ENCODE data around the gene POMP.

Gene POMP

DNA sequence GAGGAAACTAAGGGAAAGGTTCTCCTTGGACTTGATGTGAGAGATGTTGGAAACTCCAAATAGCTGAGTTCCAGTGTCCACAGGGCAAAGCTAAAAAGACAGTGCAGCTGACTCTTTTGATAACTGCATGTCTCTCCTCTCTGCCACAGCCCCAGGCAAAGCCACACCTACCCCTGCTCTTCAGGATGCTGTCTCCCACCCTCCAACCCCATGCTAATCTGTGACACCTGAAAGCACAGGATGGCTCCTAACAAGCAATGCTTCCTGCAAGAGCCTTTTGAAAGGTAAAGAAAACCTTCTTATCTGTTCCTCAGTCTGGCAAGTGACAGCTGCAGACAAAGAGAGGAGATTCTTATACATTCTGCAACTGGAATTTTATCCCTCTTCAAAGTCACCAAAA is 45.4 kb downstream of the POMP start:
- no peak for DNase-seq

DNA sequence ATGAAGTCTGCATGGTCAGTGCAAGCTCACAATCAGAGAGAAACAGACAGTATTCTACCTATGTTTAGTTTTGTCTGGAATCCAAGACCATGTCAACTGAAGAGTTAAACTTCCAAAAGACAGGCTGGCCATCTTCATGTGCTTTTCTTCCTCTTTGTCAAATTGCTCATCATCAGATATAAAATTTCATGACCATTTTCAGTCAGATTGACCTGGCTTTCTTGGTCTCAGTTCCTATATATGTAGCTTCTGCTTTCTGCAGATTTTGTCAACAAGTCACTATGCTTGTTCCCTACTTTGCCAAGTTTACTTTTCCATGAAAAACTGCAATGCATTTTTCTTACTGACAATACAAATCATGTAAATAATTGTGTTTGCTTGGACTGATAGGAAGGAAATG is 46.0 kb downstream of the POMP start:
- DNase-seq, result peak; percentile 3

DNA sequence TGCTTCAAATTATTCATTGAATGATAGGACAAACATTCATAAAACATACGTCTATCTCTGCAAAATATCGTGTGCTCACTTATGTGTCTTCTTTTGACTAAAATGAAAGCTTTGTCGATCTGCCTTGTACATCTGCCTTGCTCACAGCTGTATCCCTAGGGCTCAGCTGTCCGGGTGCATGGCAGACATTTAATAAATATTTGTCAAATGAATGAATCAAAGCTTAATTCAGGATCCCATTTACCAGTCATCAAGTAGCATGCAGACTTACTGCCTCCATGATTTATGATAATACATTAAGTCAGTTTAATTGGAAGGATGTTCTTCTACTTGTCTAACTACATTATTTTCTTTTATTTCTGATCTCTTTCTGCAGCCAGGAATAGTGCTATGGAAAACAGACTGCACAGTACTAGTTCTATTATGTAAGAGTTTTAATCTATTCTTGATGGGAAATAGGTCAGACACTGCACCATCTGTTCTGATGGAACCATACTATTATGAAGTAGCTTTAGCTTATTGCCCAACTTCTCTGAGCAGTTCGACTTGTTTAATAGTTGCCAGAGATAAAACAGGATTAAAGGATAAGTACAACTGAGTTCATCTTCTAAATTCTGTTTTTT is 46.6 kb downstream of the POMP start:
- peak; percentile 60 for DNase-seq

DNA sequence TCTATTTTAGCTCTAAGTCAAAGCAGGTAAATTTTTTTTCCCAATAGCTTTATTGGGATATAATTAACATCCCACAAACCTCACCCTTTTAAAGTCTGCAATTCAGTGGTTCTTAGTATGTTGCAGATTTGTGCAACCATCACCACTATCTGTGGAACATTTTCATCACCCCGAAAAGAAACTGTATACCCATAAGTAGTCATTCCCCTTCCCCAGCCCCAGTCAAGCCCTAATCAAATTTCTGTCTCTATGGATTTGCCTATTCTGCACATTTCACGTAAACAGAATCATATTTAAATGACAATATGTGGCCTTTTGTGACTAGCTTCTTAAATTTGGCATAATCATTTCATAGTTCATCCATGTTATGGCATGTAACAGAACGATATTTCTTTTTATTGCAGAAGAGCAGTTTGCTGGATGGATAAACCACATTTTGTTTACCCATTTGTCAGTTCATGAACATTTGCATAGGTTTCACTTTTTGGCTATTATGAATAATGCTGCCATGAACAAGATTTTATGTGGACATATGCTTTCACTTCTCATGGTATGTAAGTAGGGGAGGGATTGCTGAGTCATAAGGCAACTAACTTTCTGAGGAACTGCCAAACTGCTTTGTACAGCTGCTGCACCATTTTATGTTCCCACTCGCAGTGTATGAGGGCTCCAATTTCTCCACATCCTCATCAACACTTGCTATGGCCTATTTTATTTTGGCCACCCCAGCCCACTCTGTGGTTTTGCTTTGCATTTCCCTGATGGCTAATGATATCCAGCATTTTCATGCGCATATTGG is 48.9 kb downstream of the POMP start:
- DNase-seq, result peak; percentile 56

DNA sequence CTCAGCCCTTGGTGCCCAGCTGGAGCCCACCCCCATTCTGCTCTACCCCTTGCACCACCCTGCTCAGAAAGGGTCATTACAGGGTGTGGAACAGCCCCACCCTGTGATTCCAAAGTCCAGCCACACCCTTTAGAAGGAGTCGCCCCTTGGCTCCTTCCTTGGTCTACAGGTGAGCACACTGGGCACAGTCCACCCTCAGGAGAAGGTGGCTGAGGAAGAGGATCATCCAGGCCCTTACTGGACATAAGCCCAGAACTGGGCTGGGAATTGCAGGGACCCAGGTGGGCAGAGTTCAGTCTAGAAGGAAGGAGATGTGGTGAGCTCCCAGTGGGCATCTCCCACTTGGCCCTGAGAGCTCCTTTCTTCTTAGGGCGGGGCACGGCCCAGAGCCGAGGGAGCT is 51.2 kb downstream of the POMP start:
- DNase-seq, result no peak

DNA sequence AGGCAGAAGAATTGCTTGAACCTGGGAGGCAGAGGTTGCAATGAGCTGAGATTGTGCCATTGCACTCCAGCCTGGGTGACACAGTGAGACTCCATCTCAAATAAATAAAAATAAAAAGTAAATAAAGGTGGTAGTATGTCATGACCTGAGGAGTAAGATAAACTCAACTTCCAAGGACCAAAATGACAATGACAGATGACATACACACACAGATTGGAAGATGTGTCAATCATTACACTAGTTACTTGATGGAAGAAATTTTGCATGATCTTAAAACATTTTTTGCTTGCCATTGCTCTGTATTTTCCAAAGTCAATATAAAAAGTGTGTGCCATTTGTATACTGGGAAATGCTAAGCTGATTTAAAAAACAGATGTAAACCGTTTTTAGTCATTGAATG is 55.7 kb downstream of the POMP start:
- no peak for DNase-seq

DNA sequence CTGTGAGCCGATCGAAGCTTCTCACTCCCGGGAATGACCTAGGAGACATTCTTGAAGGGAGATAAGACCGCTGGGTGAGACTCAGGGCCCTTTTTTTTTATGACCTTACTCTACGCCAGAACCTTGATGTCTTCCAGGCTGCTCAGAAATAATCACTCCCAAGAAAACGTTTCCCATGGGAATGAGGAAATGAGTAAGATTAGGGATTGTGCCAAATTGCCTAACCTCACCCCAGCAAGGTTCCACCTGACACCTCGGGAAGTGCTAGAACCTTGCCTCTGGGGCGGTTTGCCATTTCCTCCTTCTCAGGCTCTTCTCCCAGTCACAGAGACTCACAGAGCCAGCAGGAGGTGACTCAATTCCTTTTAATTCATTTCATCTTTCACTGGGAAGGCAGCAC is 57.6 kb downstream of the POMP start:
- no peak for DNase-seq

DNA sequence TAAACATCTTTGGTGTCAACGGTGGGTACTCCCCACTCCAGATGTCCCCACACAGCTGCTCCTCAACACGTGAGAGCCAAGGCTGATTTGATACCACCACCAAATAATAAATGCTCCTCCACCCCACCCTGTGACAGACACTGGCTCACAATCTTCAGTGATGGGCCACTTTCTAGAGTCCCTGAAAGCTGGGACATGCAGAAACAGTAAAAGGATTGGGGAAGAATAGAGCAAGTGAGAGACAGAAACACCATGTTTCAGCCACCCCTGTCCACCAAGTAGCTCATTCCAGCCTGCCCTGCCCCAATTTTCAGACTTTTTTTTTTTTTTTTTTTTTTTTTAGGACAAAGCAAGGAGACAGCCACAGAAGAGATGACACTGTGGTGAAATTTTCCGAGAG is 58.2 kb downstream of the POMP start:
- DNase-seq, result no peak

DNA sequence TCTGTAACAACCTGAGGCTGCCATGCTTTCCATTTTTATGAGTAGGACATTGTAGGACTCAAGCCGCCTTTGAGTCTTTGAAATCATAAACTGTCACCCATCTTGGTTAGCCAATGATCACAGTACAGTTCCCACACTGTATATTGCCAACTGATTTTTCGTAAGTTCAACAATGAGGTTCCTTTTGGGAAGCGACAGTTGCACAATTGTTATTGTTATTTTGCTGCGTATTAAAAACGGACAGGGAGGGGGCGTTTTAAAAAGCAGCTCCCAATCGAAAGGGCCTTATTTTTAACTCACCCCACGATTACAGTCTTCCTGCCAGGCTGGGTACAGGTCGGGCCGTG is 59.2 kb downstream of the POMP start:
- no peak for DNase-seq

DNA sequence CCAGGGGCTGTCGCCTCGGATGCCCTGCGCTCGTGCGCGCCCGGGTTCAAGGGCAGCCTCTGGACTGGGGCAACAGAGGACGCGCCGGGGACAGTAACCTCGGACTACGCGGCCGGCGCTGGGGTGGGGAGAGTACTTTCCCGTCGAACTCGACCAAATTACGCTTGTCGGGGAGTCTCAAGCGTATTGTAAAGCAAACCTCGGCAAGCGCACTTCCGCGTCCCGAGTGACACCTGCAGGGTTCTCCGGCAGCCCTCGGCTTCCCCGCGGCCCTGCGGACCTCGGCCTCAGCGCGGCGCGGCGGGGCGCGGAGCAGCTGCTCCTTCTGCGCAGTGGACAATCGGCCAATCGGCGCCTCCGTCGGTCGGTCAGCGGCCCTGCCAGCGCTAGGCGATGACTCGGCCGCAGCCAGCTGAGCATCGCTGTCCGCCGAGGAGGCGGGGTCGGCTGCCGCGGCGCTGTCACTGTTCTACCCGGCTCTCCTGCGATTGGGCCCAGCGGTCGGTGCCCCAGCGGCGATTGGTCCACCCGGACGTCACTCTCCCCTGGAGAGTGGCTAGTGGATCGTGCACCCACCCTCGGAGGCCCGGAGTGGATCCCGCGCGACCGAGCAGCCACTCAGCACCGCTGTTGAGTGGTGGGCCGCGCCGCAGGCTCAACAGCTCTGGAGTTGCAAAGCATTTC is 59.8 kb downstream of the POMP start, which contains the start of gene SLC46A3:
SLC46A3 (minus strand) TSS at position 428 of the 684 bp plus-strand sequence. CDS start 972 bp downstream, outside the sequence.
- peak; percentile 98 for DNase-seq

DNA sequence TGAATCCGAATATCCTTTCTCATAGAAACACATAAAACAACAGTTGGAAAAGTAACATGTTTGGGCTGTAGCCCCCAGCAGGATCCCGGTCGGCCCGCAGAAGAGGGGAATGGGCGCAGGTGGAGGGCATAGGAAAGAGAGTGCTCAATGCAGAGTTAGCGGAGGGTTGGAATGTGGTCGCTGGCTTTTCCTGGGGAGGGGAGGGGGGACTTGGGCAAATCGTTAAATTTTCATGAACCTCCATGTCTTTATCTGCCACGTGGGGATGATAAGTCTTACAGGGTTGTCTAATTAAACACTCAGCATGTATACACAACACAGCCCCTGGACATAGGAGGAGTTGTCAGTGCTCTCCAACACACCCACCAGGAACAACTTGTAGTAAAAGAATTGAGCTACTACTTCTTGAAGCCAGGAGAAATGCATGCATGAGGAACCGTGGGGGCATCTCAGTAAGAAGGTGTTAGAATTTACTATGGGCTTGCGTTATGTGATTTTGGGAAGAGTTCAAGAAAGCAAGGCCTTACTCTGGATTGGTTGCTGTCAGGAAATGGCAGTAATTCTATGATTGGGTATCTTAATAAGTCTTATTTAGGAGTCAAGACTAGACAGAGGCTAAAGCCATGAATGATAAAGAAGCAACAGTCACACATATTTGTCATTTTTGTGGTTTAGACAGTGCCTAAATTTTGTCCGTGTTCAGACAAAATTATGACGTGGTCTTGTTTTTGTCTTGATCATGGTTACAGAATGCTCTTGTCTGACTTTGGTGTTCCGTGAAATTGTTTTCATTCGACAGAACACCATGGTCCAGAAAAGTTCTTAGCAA is 60.5 kb downstream of the POMP start:
- no peak for DNase-seq

DNA sequence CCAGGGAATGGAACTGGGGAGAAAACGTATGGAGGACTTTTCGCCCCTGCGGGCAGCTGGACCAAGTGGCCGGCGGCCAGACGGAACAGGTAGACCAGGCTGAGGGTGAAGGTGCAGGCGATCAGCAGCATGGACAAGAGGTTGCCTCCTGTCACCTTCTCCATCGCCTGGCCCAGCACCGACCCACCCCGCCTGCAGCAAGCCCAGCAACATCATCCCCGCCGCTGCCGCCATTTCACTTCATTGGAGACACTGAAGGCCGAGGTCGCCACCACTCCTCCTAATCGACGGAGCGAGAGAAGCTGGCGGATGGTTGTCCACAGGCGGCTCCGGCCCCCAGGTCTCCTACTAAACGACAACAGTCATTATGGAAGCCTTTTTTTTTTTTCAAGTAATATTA is 64.9 kb downstream of the POMP start:
- DNase-seq, result no peak

DNA sequence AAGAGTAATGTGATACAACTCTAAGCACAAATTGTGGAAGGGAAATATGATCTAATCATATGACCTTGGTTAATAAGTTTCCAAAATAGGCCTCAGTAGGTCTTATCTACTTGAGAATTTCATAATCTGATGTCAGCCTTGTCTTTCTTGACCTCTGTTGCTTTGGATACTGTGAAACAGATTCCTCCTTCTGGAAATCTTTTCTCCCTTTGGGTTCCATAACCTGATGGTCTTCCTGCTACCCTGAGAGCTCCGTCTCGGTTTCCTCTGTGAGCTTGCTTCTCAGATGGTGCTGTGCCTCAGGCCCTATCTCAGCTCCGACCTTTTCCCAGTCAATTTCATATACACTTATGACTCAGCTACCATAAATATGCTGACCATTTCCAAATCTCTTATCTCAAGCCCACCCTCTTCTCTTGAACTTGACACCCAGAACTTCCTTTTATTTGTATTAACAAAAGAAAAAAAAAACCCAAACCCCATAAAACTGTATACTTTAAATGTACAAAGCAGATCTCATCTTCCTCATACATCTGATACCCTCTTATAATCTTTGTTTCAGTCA is 66.2 kb downstream of the POMP start:
- no peak for DNase-seq
